H1 (cell line): Measurements from ENCODE around the gene QSOX2.

ENCODE experiments used
- BCL11A ChIP-seq, 2 experiments: IDR thresholded peaks; one replicate each; pipeline ENCODE4 v1.6.1; 2011; ENCODE audit warnings: low read depth in 2 of 2, low read length in 2 of 2, mild to moderate bottlenecking in 2 of 2
- BRCA1 ChIP-seq: IDR thresholded peaks from 2 replicates; pipeline ENCODE4 v1.6.1; 2012; ENCODE audit warnings: low read depth, low read length, improper control_type of control experiment
- CEBPB ChIP-seq: IDR thresholded peaks from 2 replicates; pipeline ENCODE4 v1.6.1; 2012; ENCODE audit warnings: low read depth, low read length
- CTCF ChIP-seq, 3 experiments: IDR thresholded peaks; 1 replicate in 2 of 3; 2 replicates in 1 of 3; pipeline versions ENCODE4 v1.5.1 to v1.6.1; 2011; ENCODE audit warnings: low read length in 3 of 3, mild to moderate bottlenecking in 3 of 3, inconsistent platforms in 2 of 3, low read depth in 1 of 3, moderate library complexity in 1 of 3; ENCODE audit not compliant: insufficient read depth in 1 of 3; ENCODE audit errors: control extremely low read depth in 1 of 3
- EP300 ChIP-seq, 2 experiments: IDR thresholded peaks; 1 replicate in 1 of 2; 2 replicates in 1 of 2; pipeline ENCODE4 v1.6.1; 2011 to 2012; ENCODE audit warnings: low read depth in 2 of 2, low read length in 2 of 2, mild to moderate bottlenecking in 2 of 2, borderline replicate concordance in 1 of 2, inconsistent platforms in 1 of 2, moderate library complexity in 1 of 2
- EZH2 ChIP-seq: fragments of 200-600 bp; sonication (generic); IDR thresholded peaks from 2 replicates; pipeline ENCODE4 v1.7.1; 2012; ENCODE audit warnings: low read depth, mild to moderate bottlenecking, moderate library complexity, low read length, inconsistent platforms; ENCODE audit not compliant: severe bottlenecking
- KDM1A ChIP-seq: fragments of 200-600, 300-600 bp; sonication (generic); IDR thresholded peaks from 2 replicates; pipeline ENCODE4 v1.7.1; 2016; ENCODE audit warnings: mild to moderate bottlenecking, low read length, borderline replicate concordance
- POLR2A ChIP-seq, 2 experiments: IDR thresholded peaks; 1 replicate in 1 of 2; 2 replicates in 1 of 2; pipeline ENCODE4 v1.6.1; 2011; ENCODE audit warnings: low read depth in 2 of 2, low read length in 2 of 2, mild to moderate bottlenecking in 2 of 2; ENCODE audit errors: control extremely low read depth in 1 of 2
- RAD21 ChIP-seq, 2 experiments: IDR thresholded peaks in 1 of 2; conservative IDR thresholded peaks in 1 of 2; 2 replicates each; pipeline ENCODE4 v1.6.1; 2011; ENCODE audit warnings: low read depth in 2 of 2, low read length in 2 of 2, improper control_type of control experiment in 1 of 2, inconsistent platforms in 1 of 2, mild to moderate bottlenecking in 1 of 2, moderate library complexity in 1 of 2
- SP2 ChIP-seq: IDR thresholded peaks from 2 replicates; pipeline ENCODE4 v1.6.1; 2012; ENCODE audit warnings: mild to moderate bottlenecking, low read length, inconsistent platforms
- SUZ12 ChIP-seq: fragments of 200-600 bp; sonication (generic); IDR thresholded peaks from 2 replicates; pipeline ENCODE4 v1.6.1; 2012; ENCODE audit warnings: mild to moderate bottlenecking, inconsistent platforms, low read length, moderate library complexity, mixed read lengths
- TEAD4 ChIP-seq: IDR thresholded peaks from 2 replicates; pipeline ENCODE4 v1.6.1; 2012; ENCODE audit warnings: low read depth, low read length, inconsistent platforms, mixed read lengths
- ZNF274 ChIP-seq: IDR thresholded peaks from 2 replicates; pipeline ENCODE4 v1.7.0; 2012; ENCODE audit warnings: low read length, borderline replicate concordance; ENCODE audit errors: extremely low read depth
- TF ChIP-seq, protein P1 (sequence below): IDR thresholded peaks from 2 replicates; pipeline ENCODE4 v1.6.1; 2012; ENCODE audit warnings: inconsistent platforms

GRCh38 chr9:136252281-136252680, 6.7 kb upstream of the QSOX2 start:
- TF ChIP-seq, protein P1, sequence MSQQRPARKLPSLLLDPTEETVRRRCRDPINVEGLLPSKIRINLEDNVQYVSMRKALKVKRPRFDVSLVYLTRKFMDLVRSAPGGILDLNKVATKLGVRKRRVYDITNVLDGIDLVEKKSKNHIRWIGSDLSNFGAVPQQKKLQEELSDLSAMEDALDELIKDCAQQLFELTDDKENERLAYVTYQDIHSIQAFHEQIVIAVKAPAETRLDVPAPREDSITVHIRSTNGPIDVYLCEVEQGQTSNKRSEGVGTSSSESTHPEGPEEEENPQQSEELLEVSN = no peak
- TF ChIP-seq EZH2 (no peak), BRCA1 (no peak), CTCF (IDR thresholded peaks at IDR 0.05; ENCODE audit: control extremely low read depth in 1 of 3, insufficient read depth in 1 of 3, low read depth in 1 of 3, low read length in 3 of 3) (no peak), BCL11A (IDR thresholded peaks at IDR 0.05; ENCODE audit: low read depth in 2 of 2, low read length in 2 of 2) (no peak), CEBPB (no peak), POLR2A (IDR thresholded peaks at IDR 0.05; ENCODE audit: control extremely low read depth in 1 of 2, low read depth in 2 of 2, low read length in 2 of 2) (no peak), TEAD4 (no peak), SP2 (no peak), RAD21 (IDR thresholded peaks at IDR 0.05 in 1 of 2, conservative IDR thresholded peaks at IDR 0.05 in 1 of 2; ENCODE audit: low read depth in 2 of 2, low read length in 2 of 2) (no peak), ZNF274 (no peak), KDM1A (no peak), SUZ12 (no peak), EP300 (IDR thresholded peaks at IDR 0.05; ENCODE audit: borderline replicate concordance in 1 of 2, low read depth in 2 of 2, low read length in 2 of 2) (no peak)
